Smooth muscle cell (in vitro differentiated cells): ENCODE results near the gene ATP9B. TPM values are rescaled to one million over a fixed set of nuclear protein-coding genes. Genes with fewer than 3 reads are reported as not detected.

Experiments
- DNase-seq: peaks from one replicate; lab custom pipeline; 2025; ENCODE audit not compliant: unreplicated experiment; lab: John Stamatoyannopoulos, UW
- H2AFZ ChIP-seq: fragments of 200-600 bp; sonication (generic); 2 replicates; pipeline ENCODE4 v1.6.0; 2016; ENCODE audit warnings: antibody characterized with exemption, low read depth, mild to moderate bottlenecking
- H3F3A ChIP-seq: fragments of 200-600 bp; sonication (generic); 2 replicates; pipeline ENCODE4 v1.6.0; 2017; ENCODE audit warnings: antibody characterized with exemption, low read depth
- H3K27ac ChIP-seq: fragments of 200-600 bp; sonication (generic); 2 replicates; pipeline ENCODE4 v1.5.1; 2016; ENCODE audit warnings: low read depth, mild to moderate bottlenecking
- H3K27me3 ChIP-seq: fragments of 200-600 bp; sonication (generic); 2 replicates; pipeline ENCODE4 v1.6.1; 2016; ENCODE audit warnings: low read depth, mild to moderate bottlenecking
- H3K36me3 ChIP-seq: fragments of 200-600 bp; sonication (generic); 2 replicates; pipeline ENCODE4 v1.5.1; 2016; ENCODE audit warnings: low read depth
- H3K4me1 ChIP-seq: fragments of 200-600 bp; sonication (generic); 2 replicates; pipeline ENCODE4 v1.5.1; 2016; ENCODE audit warnings: low read depth
- H3K4me2 ChIP-seq: fragments of 200-600 bp; sonication (generic); 2 replicates; pipeline ENCODE4 v1.6.0; 2016; ENCODE audit warnings: mild to moderate bottlenecking
- H3K4me3 ChIP-seq: fragments of 200-600 bp; sonication (generic); 2 replicates; pipeline ENCODE4 v1.5.1; 2016; ENCODE audit warnings: mild to moderate bottlenecking
- H3K79me2 ChIP-seq: fragments of 200-600 bp; sonication (generic); 2 replicates; pipeline ENCODE4 v1.6.0; 2016; ENCODE audit warnings: low read depth, mild to moderate bottlenecking
- H3K9ac ChIP-seq: fragments of 200-600 bp; sonication (generic); 2 replicates; pipeline ENCODE4 v1.6.0; 2016; ENCODE audit warnings: low read depth
- H3K9me3 ChIP-seq: fragments of 200-600 bp; sonication (generic); replicated peaks from 2 replicates; pipeline ENCODE4 v1.5.1; 2016; ENCODE audit warnings: low read depth
- H4K20me1 ChIP-seq: fragments of 200-600 bp; sonication (generic); 2 replicates; pipeline ENCODE4 v1.6.0; 2016; ENCODE audit warnings: low read depth
- whole genome bisulfite sequencing: methylation state at CpG from one replicate; pipeline ENCODE4 v1.1.7; 2016; ENCODE audit warnings: low lambda C conversion rate; 5-methylcytosine and 5-hydroxymethylcytosine counted together
- polyA plus RNA-seq: library from polyadenylated mRNA; unstranded; fragments of >200 nt; fragmentation: Nextera tagmentation; extraction: Ambion mirVana; gene quantifications from 2 replicates; pipeline ENCODE4 v1.2.1, GENCODE V29; 2016
- total RNA-seq: library from RNA; depleted of rRNA; stranded (reverse); fragments of >200 nt; gene quantifications from 2 replicates; pipeline ENCODE4 v1.2.3, GENCODE V29; 2014
- TF ChIP-seq, protein P1 (sequence below): fragments of 200-600 bp; sonication (generic); IDR thresholded peaks from 2 replicates; pipeline ENCODE4 v1.5.1; 2017; ENCODE audit warnings: borderline replicate concordance, mild to moderate bottlenecking, antibody characterized with exemption; ENCODE audit not compliant: insufficient read depth, poor library complexity, severe bottlenecking

The ATP9B gene
- total and polyA plus RNA-seq, 2 experiments from 2014 or later: 6.1 to 16.4 TPM

GRCh38 chr18:79314838-79315388 is 245.7 kb downstream of the ATP9B start:
- DNase-seq: no peak
- peaks cover 5% of the 10 kb centered on the region for H3K36me3 ChIP-seq
- no peaks in the 10 kb centered on the region for H4K20me1 ChIP-seq
- H3K27me3 ChIP-seq: no peaks in the 10 kb centered on the region
- H3K27ac ChIP-seq: no peak overlapping the region
- no peak overlapping the region for H3K9ac ChIP-seq
- WGBS: 93% methylated on average over 12 of the region's 12 CpGs
- no peak overlapping the region for H3K4me3 ChIP-seq
- H3K9me3 ChIP-seq: no peaks in the 10 kb centered on the region
- TF ChIP-seq, protein P1, sequence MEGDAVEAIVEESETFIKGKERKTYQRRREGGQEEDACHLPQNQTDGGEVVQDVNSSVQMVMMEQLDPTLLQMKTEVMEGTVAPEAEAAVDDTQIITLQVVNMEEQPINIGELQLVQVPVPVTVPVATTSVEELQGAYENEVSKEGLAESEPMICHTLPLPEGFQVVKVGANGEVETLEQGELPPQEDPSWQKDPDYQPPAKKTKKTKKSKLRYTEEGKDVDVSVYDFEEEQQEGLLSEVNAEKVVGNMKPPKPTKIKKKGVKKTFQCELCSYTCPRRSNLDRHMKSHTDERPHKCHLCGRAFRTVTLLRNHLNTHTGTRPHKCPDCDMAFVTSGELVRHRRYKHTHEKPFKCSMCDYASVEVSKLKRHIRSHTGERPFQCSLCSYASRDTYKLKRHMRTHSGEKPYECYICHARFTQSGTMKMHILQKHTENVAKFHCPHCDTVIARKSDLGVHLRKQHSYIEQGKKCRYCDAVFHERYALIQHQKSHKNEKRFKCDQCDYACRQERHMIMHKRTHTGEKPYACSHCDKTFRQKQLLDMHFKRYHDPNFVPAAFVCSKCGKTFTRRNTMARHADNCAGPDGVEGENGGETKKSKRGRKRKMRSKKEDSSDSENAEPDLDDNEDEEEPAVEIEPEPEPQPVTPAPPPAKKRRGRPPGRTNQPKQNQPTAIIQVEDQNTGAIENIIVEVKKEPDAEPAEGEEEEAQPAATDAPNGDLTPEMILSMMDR: no peak
- no peaks in the 10 kb centered on the region for H3F3A ChIP-seq
- H2AFZ ChIP-seq: no peak overlapping the region
- H3K79me2 ChIP-seq: no peaks in the 10 kb centered on the region
- no peaks in the 10 kb centered on the region for H3K4me1 ChIP-seq
- H3K4me2 ChIP-seq: no peak overlapping the region

DNA sequence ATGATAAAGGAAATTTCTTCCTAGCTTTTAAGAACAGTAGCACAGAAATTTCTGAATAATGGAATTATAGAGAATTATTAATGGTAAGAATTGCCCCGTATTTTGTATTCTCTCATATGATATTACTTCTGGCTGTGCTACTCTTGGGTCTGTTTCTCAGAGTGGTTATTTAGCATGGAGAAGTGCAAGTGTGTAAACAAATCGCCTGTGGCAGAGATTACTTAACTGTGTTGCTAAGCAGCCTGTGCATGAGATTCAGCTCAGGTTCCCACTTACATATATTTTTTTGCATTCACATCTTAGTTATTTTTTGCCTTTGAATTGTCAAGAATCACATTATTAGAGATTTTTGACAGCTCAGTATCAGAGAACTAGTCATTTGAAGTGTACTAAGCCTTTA is 246.4 kb downstream of the ATP9B start:
- no peak for DNase-seq
- no peaks in the 10 kb centered on the region for H3K4me1 ChIP-seq
- peaks cover 5% of the 10 kb centered on the region for H3K36me3 ChIP-seq
- no peaks in the 10 kb centered on the region for H3F3A ChIP-seq
- WGBS: 90% methylated on average over 2 of the region's 2 CpGs
- H3K27ac ChIP-seq: no peak overlapping the region
- H3K4me2 ChIP-seq: no peak overlapping the region
- H3K4me3 ChIP-seq: no peak overlapping the region
- TF ChIP-seq, protein P1: no peak
- H3K9ac ChIP-seq: no peak overlapping the region
- H2AFZ ChIP-seq: no peak overlapping the region
- no peaks in the 10 kb centered on the region for H3K79me2 ChIP-seq
- H4K20me1 ChIP-seq: no peaks in the 10 kb centered on the region
- no peaks in the 10 kb centered on the region for H3K9me3 ChIP-seq
- H3K27me3 ChIP-seq: no peaks in the 10 kb centered on the region

DNA sequence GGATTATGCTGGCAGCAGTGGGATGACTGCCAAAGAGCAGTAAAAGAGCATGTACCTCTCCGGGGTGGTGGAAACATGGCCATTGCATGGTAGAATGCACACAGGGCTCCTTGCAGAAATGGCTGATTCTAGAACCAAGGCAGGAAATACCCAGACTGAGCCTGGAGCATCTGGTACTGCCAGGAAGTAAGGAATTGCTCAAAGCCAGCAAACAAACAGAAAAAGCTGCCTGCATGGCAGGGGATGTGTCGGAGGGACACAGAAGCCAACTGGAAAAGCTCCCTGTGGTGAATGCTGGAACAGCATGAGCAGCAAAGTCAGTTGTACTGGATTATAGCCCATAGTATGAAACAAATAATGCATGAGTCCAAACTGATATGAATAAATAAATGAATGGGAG is 248.5 kb downstream of the ATP9B start:
- no peak for DNase-seq
- H3K4me1 ChIP-seq: no peaks in the 10 kb centered on the region
- no peaks in the 10 kb centered on the region for H3K9me3 ChIP-seq
- WGBS: 85% methylated on average over 2 of the region's 2 CpGs
- no peaks in the 10 kb centered on the region for H3F3A ChIP-seq
- no peaks in the 10 kb centered on the region for H3K27me3 ChIP-seq
- H3K4me2 ChIP-seq: no peak overlapping the region
- H3K4me3 ChIP-seq: no peak overlapping the region
- H3K79me2 ChIP-seq: no peaks in the 10 kb centered on the region
- H2AFZ ChIP-seq: no peak overlapping the region
- H3K27ac ChIP-seq: no peak overlapping the region
- no peak overlapping the region for H3K9ac ChIP-seq
- TF ChIP-seq, protein P1: no peak
- H3K36me3 ChIP-seq: peaks cover 5% of the 10 kb centered on the region
- no peaks in the 10 kb centered on the region for H4K20me1 ChIP-seq

- Histone ChIP-seq H3K9me3 (no peaks in the 10 kb centered on the region), H3K79me2 (no peaks in the 10 kb centered on the region), H3K27me3 (no peaks in the 10 kb centered on the region), H3K4me3 (no peak overlapping the region), H3F3A (no peaks in the 10 kb centered on the region), H3K9ac (no peak overlapping the region), H3K36me3 (peaks cover 5% of the 10 kb centered on the region), H3K4me1 (no peaks in the 10 kb centered on the region), H3K27ac (no peak overlapping the region), H3K4me2 (no peak overlapping the region), H4K20me1 (no peaks in the 10 kb centered on the region), H2AFZ (no peak overlapping the region)
- 89% methylated on average over 9 of the region's 9 CpGs for WGBS
- TF ChIP-seq, protein P1: no peak
- DNase-seq: no peak
These were observed 249.0 kb downstream of the ATP9B start for GRCh38 chr18:79318142-79318673.
